Naive thymus-derived CD4-positive, alpha-beta T cell (primary cell): ENCODE data around the gene MDM2. TPM values are rescaled to one million over a fixed set of nuclear protein-coding genes. Genes with fewer than 3 reads are reported as not detected.

Experiments
- ATAC-seq: fragments of 150-1000 bp; cut with Tn5 transposase; 2 replicates; pipeline ENCODE4 v1.10.0; 2021; ENCODE audit warnings: mild to moderate bottlenecking, moderate library complexity
- CTCF ChIA-PET: fragments of 350-600 bp; sonication (Branson Sonifier 250); formaldehyde crosslinking; loops from one replicate; lab custom pipeline; 2021; ENCODE audit warnings: antibody characterized with exemption; lab: Charles Lee
- POLR2A ChIA-PET: fragments of 350-600 bp; sonication (Branson Sonifier 250); formaldehyde crosslinking; loops from one replicate; lab custom pipeline; 2021; ENCODE audit warnings: antibody characterized with exemption, inconsistent platforms; lab: Charles Lee
- DNase-seq, 9 donors: peaks; one replicate each; pipeline versions ENCODE4 v3.0.0 to v3.0.0-alpha.2; 2020 to 2022; ENCODE audit warnings: mixed read lengths in 1 of 9
- H3K27ac ChIP-seq: one replicate; pipeline ENCODE4 v1.7.0; 2013; ENCODE audit warnings: mild to moderate bottlenecking, low read depth, low read length, moderate library complexity
- H3K27me3 ChIP-seq, 2 donors: one replicate each; pipeline ENCODE4 v1.7.0; 2013; ENCODE audit warnings: low read length in 2 of 2, mild to moderate bottlenecking in 2 of 2, moderate library complexity in 2 of 2; ENCODE audit not compliant: control insufficient read depth in 2 of 2, insufficient read depth in 2 of 2
- H3K36me3 ChIP-seq, 3 experiments: 1 replicate in 2 of 3; 2 replicates in 1 of 3; pipeline ENCODE4 v1.7.0; 2013; ENCODE audit warnings: low read length in 3 of 3, mild to moderate bottlenecking in 3 of 3, moderate library complexity in 1 of 3; ENCODE audit not compliant: insufficient read depth in 3 of 3, control insufficient read depth in 2 of 3
- H3K4me1 ChIP-seq, 2 donors: one replicate each; pipeline ENCODE4 v1.7.0; 2013; ENCODE audit warnings: low read length in 2 of 2, mild to moderate bottlenecking in 2 of 2, moderate library complexity in 1 of 2; ENCODE audit not compliant: control insufficient read depth in 2 of 2, insufficient read depth in 2 of 2
- H3K4me3 ChIP-seq: 2 replicates; pipeline ENCODE4 v1.7.0; 2013; ENCODE audit warnings: mild to moderate bottlenecking, low read length
- H3K9me3 ChIP-seq, 3 experiments: 1 replicate in 2 of 3; 2 replicates in 1 of 3; pipeline ENCODE4 v1.7.0; 2013; ENCODE audit warnings: low read length in 3 of 3; ENCODE audit not compliant: control insufficient read depth in 2 of 3
- H3K27ac Mint-ChIP-seq, 9 donors: one replicate each; pipeline ENCODE4 v1.8.0; 2020 to 2022; ENCODE audit warnings: mixed read lengths in 9 of 9, mild to moderate bottlenecking in 8 of 9, moderate library complexity in 5 of 9, inconsistent platforms in 2 of 9
- H3K27me3 Mint-ChIP-seq, 5 donors: one replicate each; pipeline ENCODE4 v1.8.0; 2021 to 2022; ENCODE audit warnings: mixed read lengths in 5 of 5, mild to moderate bottlenecking in 1 of 5
- H3K36me3 Mint-ChIP-seq, 5 donors: one replicate each; pipeline ENCODE4 v1.8.0; 2020 to 2022; ENCODE audit warnings: mixed read lengths in 5 of 5, mild to moderate bottlenecking in 3 of 5, inconsistent platforms in 1 of 5
- H3K4me1 Mint-ChIP-seq, 7 donors: one replicate each; pipeline ENCODE4 v1.8.0; 2020 to 2022; ENCODE audit warnings: mixed read lengths in 7 of 7, mild to moderate bottlenecking in 3 of 7, inconsistent platforms in 1 of 7
- H3K4me3 Mint-ChIP-seq, 10 donors: one replicate each; pipeline ENCODE4 v1.8.0; 2020 to 2022; ENCODE audit warnings: mild to moderate bottlenecking in 10 of 10, mixed read lengths in 10 of 10, moderate library complexity in 6 of 10, inconsistent platforms in 2 of 10
- H3K9me3 Mint-ChIP-seq, 11 donors: one replicate each; pipeline ENCODE4 v1.8.0; 2020 to 2022; ENCODE audit warnings: mixed read lengths in 11 of 11, mild to moderate bottlenecking in 4 of 11, inconsistent platforms in 1 of 11, moderate library complexity in 1 of 11
- intact Hi-C, 2 donors: fragments of 100-400 bp; cut with micrococcal nuclease; formaldehyde crosslinking; loops; one replicate each; pipeline ENCODE4 v1.15.1; 2023
- polyA plus RNA-seq, 2 donors: library from polyadenylated mRNA; unstranded; fragments of 300-500 nt; fragmentation: Illumina TruSeq; gene quantifications; one replicate each; pipeline ENCODE4 v1.2.3, GENCODE V29; 2021
- total RNA-seq, 6 experiments: library from RNA in 5 of 6; stranded (reverse) in 5 of 6; gene quantifications; 1 replicate in 5 of 6; 2 replicates in 1 of 6; pipeline ENCODE4 v1.2.3 and lab custom pipeline; 2021 to 2026

The MDM2 gene
- total and polyA plus RNA-seq, 7 experiments from 2014 or later: 14.5 to 271 (median 79.8) TPM

GRCh38 chr12:68884251-68884650, 76.3 kb downstream of the MDM2 start:
- Mint-ChIP-seq H3K36me3 (peaks cover 0 to 9% (median 0%) of the 10 kb centered on the region in 5 donors), H3K27ac (no peak overlapping the region), H3K4me1 (peaks cover 0 to 16% (median 0%) of the 10 kb centered on the region in 7 donors), H3K4me3 (no peak overlapping the region), H3K27me3 (peaks cover 0 to 4% (median 0%) of the 10 kb centered on the region in 5 donors), H3K9me3 (peaks cover 0 to 6% (median 0%) of the 10 kb centered on the region in 11 donors)
- Histone ChIP-seq H3K4me3 (no peak overlapping the region), H3K27me3 (no peaks in the 10 kb centered on the region), H3K4me1 (no peaks in the 10 kb centered on the region), H3K27ac (no peak overlapping the region), H3K36me3 (no peaks in the 10 kb centered on the region), H3K9me3 (no peaks in the 10 kb centered on the region)
- DNase-seq (no peak), ATAC-seq (no peak)
- ChIA-PET POLR2A (no interaction called here), CTCF (no interaction called here)
- intact Hi-C loops: no loop called here

- H3K27me3 Mint-ChIP-seq: peaks cover 0 to 4% (median 0%) of the 10 kb centered on the region in 5 donors
- H3K36me3 ChIP-seq: no peaks in the 10 kb centered on the region
- H3K4me3 Mint-ChIP-seq: no peak overlapping the region
- no peak overlapping the region for H3K27ac Mint-ChIP-seq
- H3K4me3 ChIP-seq: no peak overlapping the region
- ATAC-seq (no peak), DNase-seq (no peak)
- H3K4me1 Mint-ChIP-seq: peaks cover 0 to 24% (median 0%) of the 10 kb centered on the region in 7 donors
- H3K4me1 ChIP-seq: no peaks in the 10 kb centered on the region
- H3K9me3 ChIP-seq: no peaks in the 10 kb centered on the region
- CTCF ChIA-PET: no interaction called here
- H3K27ac ChIP-seq: no peak overlapping the region
- no peaks in the 10 kb centered on the region for H3K27me3 ChIP-seq
- intact Hi-C loops: no loop called here
- peaks cover 0 to 7% (median 0%) of the 10 kb centered on the region in 5 donors for H3K36me3 Mint-ChIP-seq
- peaks cover 0 to 6% (median 0%) of the 10 kb centered on the region in 11 donors for H3K9me3 Mint-ChIP-seq
- POLR2A ChIA-PET: no interaction called here
Observed at GRCh38 chr12:68885381-68885780, 77.4 kb downstream of the MDM2 start.

- Mint-ChIP-seq H3K4me3 (no peak overlapping the region), H3K27me3 (peaks cover 0 to 4% (median 0%) of the 10 kb centered on the region in 5 donors), H3K9me3 (peaks cover 0 to 6% (median 0%) of the 10 kb centered on the region in 11 donors), H3K27ac (no peak overlapping the region), H3K36me3 (peaks cover 0 to 7% (median 0%) of the 10 kb centered on the region in 5 donors), H3K4me1 (peaks cover 3 to 37% (median 9%) of the 10 kb centered on the region in 7 donors)
- ChIA-PET CTCF (no interaction called here), POLR2A (no interaction called here)
- Histone ChIP-seq H3K36me3 (no peaks in the 10 kb centered on the region), H3K4me3 (no peak overlapping the region), H3K27ac (no peak overlapping the region), H3K27me3 (no peaks in the 10 kb centered on the region), H3K4me1 (no peaks in the 10 kb centered on the region), H3K9me3 (no peaks in the 10 kb centered on the region)
- DNase-seq (no peak), ATAC-seq (no peak)
- intact Hi-C loops: no loop called here
Observed at GRCh38 chr12:68886636-68887572, 78.9 kb downstream of the MDM2 start.

GRCh38 chr12:68887641-68888040, 79.7 kb downstream of the MDM2 start:
- H3K36me3 Mint-ChIP-seq: peaks cover 0 to 4% (median 0%) of the 10 kb centered on the region in 5 donors
- intact Hi-C loops: no loop called here
- CTCF ChIA-PET: no interaction called here
- Histone ChIP-seq H3K4me1 (no peaks in the 10 kb centered on the region), H3K36me3 (no peaks in the 10 kb centered on the region), H3K9me3 (no peaks in the 10 kb centered on the region), H3K27ac (no peak overlapping the region), H3K4me3 (no peak overlapping the region), H3K27me3 (no peaks in the 10 kb centered on the region)
- no peaks in the 10 kb centered on the region for H3K27me3 Mint-ChIP-seq
- POLR2A ChIA-PET: no interaction called here
- ATAC-seq (no peak), DNase-seq (no peak)
- peaks cover 6 to 42% (median 15%) of the 10 kb centered on the region in 7 donors for H3K4me1 Mint-ChIP-seq
- H3K27ac Mint-ChIP-seq: no peak overlapping the region
- peaks cover 0 to 1% (median 0%) of the 10 kb centered on the region in 11 donors for H3K9me3 Mint-ChIP-seq
- no peak overlapping the region for H3K4me3 Mint-ChIP-seq

GRCh38 chr12:68888243-68888642, 80.3 kb downstream of the MDM2 start:
- no peaks in the 10 kb centered on the region for H3K27me3 Mint-ChIP-seq
- H3K36me3 ChIP-seq: no peaks in the 10 kb centered on the region
- ATAC-seq (no peak), DNase-seq (no peak)
- no peak overlapping the region for H3K4me3 Mint-ChIP-seq
- peaks cover 0 to 1% (median 0%) of the 10 kb centered on the region in 11 donors for H3K9me3 Mint-ChIP-seq
- H3K36me3 Mint-ChIP-seq: peaks cover 0 to 2% (median 0%) of the 10 kb centered on the region in 5 donors
- H3K4me1 ChIP-seq: no peaks in the 10 kb centered on the region
- H3K4me1 Mint-ChIP-seq: peaks cover 6 to 38% (median 15%) of the 10 kb centered on the region in 7 donors
- CTCF ChIA-PET: no interaction called here
- H3K27ac ChIP-seq: no peak overlapping the region
- no peak overlapping the region for H3K27ac Mint-ChIP-seq
- POLR2A ChIA-PET: no interaction called here
- intact Hi-C loops: no loop called here
- H3K9me3 ChIP-seq: no peaks in the 10 kb centered on the region
- no peak overlapping the region for H3K4me3 ChIP-seq
- no peaks in the 10 kb centered on the region for H3K27me3 ChIP-seq

- peak overlapping the region in 1 of 9 donors; percentile 17 for H3K27ac Mint-ChIP-seq
Observed at GRCh38 chr12:68890701-68891113, 82.7 kb downstream of the MDM2 start.

More at GRCh38 chr12:68890701-68891113, 82.7 kb downstream of the MDM2 start:
- peaks cover 6 to 38% (median 15%) of the 10 kb centered on the region in 7 donors for H3K4me1 Mint-ChIP-seq
- peaks cover 0 to 3% (median 0%) of the 10 kb centered on the region in 5 donors for H3K36me3 Mint-ChIP-seq
- intact Hi-C loops: no loop called here
- H3K27me3 ChIP-seq: no peaks in the 10 kb centered on the region
- ATAC-seq (no peak), DNase-seq (no peak)
- no peak overlapping the region for H3K4me3 Mint-ChIP-seq
- no peaks in the 10 kb centered on the region for H3K9me3 ChIP-seq
- H3K36me3 ChIP-seq: no peaks in the 10 kb centered on the region
- no peaks in the 10 kb centered on the region for H3K4me1 ChIP-seq
- H3K4me3 ChIP-seq: no peak overlapping the region
- CTCF ChIA-PET: no interaction called here
- POLR2A ChIA-PET: no interaction called here
- peaks cover 0 to 3% (median 0%) of the 10 kb centered on the region in 5 donors for H3K27me3 Mint-ChIP-seq
- H3K27ac ChIP-seq: no peak overlapping the region
- peaks cover 0 to 1% (median 0%) of the 10 kb centered on the region in 11 donors for H3K9me3 Mint-ChIP-seq
